SU-DHL-6 (cell line): ENCODE measurements around the gene HMGCL.

Experiments used
- H2AFZ ChIP-seq: fragments of 200-600 bp; sonication (generic); 2 replicates; pipeline ENCODE4 v1.6.1; 2014; ENCODE audit warnings: low read depth, mild to moderate bottlenecking, moderate library complexity, mixed read lengths, antibody characterized with exemption, low read length; ENCODE audit not compliant: severe bottlenecking
- H3F3A ChIP-seq: fragments of 200-600 bp; shearing (Covaris generic); 2 replicates; pipeline ENCODE4 v1.6.0; 2016; ENCODE audit warnings: antibody characterized with exemption, mild to moderate bottlenecking; ENCODE audit not compliant: insufficient read depth
- H3K27ac ChIP-seq: fragments of 200-600 bp; sonication (generic); 2 replicates; pipeline ENCODE4 v1.5.1; 2016; ENCODE audit warnings: low read depth, mild to moderate bottlenecking, low read length, moderate library complexity, mixed read lengths
- H3K27me3 ChIP-seq: fragments of 200-600 bp; sonication (generic), shearing (Covaris generic); 2 replicates; pipeline ENCODE4 v1.6.0; 2014; ENCODE audit warnings: mild to moderate bottlenecking, low read length
- H3K36me3 ChIP-seq: fragments of 200-600 bp; sonication (generic); 2 replicates; pipeline ENCODE4 v1.6.1; 2014; ENCODE audit warnings: mild to moderate bottlenecking, low read length, mixed read lengths
- H3K4me2 ChIP-seq: fragments of 300-600, 200-600 bp; shearing (Covaris generic), sonication (generic); 2 replicates; pipeline ENCODE4 v1.6.0; 2014; ENCODE audit warnings: low read length, low read depth, mild to moderate bottlenecking; ENCODE audit not compliant: poor library complexity, severe bottlenecking
- H3K4me3 ChIP-seq: fragments of 200-600 bp; sonication (generic); 2 replicates; pipeline ENCODE4 v1.5.1; 2014; ENCODE audit warnings: antibody characterized with exemption, low read length, mild to moderate bottlenecking, mixed read lengths; ENCODE audit not compliant: insufficient read depth, poor library complexity, severe bottlenecking
- H3K79me2 ChIP-seq: fragments of 200-600 bp; sonication (generic); 2 replicates; pipeline ENCODE4 v1.6.1; 2014; ENCODE audit warnings: mild to moderate bottlenecking, low read length, moderate library complexity; ENCODE audit not compliant: insufficient read depth
- H3K9ac ChIP-seq: fragments of 200-600 bp; sonication (generic); 2 replicates; pipeline ENCODE4 v1.7.0; 2014; ENCODE audit warnings: mild to moderate bottlenecking, low read length
- H3K9me2 ChIP-seq: fragments of 200-600 bp; sonication (generic); replicated peaks from 2 replicates; pipeline ENCODE4 v1.6.1; 2014; ENCODE audit warnings: low read length; ENCODE audit not compliant: insufficient read depth
- H3K9me3 ChIP-seq: fragments of 200-600 bp; sonication (generic); 2 replicates; pipeline ENCODE4 v1.6.1; 2014; ENCODE audit warnings: low read length, mixed read lengths; ENCODE audit not compliant: insufficient read depth
- H4K20me1 ChIP-seq: fragments of 200-600 bp; sonication (generic); 2 replicates; pipeline ENCODE4 v1.6.1; 2014; ENCODE audit warnings: low read depth, mild to moderate bottlenecking, antibody characterized with exemption, low read length, moderate library complexity, mixed read lengths
- CTCF ChIP-seq: fragments of 200-600 bp; sonication (generic); IDR thresholded peaks from one replicate; pipeline ENCODE4 v1.5.1; 2017; ENCODE audit warnings: antibody characterized with exemption, mild to moderate bottlenecking, low read length, moderate library complexity; ENCODE audit not compliant: insufficient read depth, poor library complexity, severe bottlenecking
- EZH2phosphoT487 ChIP-seq: fragments of 200-600 bp; sonication (generic), shearing (Covaris generic); conservative IDR thresholded peaks from 2 replicates; pipeline ENCODE4 v1.6.1; 2018; ENCODE audit warnings: mild to moderate bottlenecking, antibody characterized with exemption, low read length, moderate library complexity, mixed read lengths

Gene HMGCL

GRCh38 chr1:23807453-23807852, 17.8 kb downstream of the HMGCL start:
- H2AFZ ChIP-seq: no peak overlapping the region
- TF ChIP-seq CTCF (no peak), EZH2phosphoT487 (no peak)
- no peaks in the 10 kb centered on the region for H3F3A ChIP-seq
- no peaks in the 10 kb centered on the region for H4K20me1 ChIP-seq
- H3K4me3 ChIP-seq: no peak overlapping the region
- H3K9me3 ChIP-seq: no peaks in the 10 kb centered on the region
- no peak overlapping the region for H3K4me2 ChIP-seq
- no peak overlapping the region for H3K9ac ChIP-seq
- no peak overlapping the region for H3K27ac ChIP-seq
- H3K79me2 ChIP-seq: no peaks in the 10 kb centered on the region
- no peaks in the 10 kb centered on the region for H3K9me2 ChIP-seq
- no peaks in the 10 kb centered on the region for H3K36me3 ChIP-seq
- no peaks in the 10 kb centered on the region for H3K27me3 ChIP-seq

DNA sequence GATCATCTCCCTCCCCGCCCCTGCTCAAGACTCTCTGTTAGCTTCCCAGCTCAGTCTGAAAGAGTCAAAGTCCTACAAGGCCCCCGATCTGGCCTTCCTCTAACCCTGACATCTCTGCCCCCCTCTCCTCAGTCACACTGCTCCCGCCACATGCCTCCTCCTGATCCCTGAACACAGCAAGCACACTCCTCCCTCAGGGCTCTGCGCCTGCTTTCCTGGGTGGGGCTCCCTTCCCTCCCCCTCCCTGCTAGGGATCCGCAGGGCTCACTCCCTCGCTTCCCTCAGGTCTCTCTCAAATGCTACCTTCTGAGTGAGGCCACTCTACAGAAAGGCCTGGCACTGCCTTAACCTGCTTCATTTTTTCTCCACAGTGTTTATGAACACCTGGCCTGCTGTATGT, 18.9 kb downstream of the HMGCL start:
- no peaks in the 10 kb centered on the region for H3K79me2 ChIP-seq
- TF ChIP-seq EZH2phosphoT487 (no peak), CTCF (no peak)
- H3K9ac ChIP-seq: no peak overlapping the region
- H3K4me3 ChIP-seq: no peak overlapping the region
- H4K20me1 ChIP-seq: no peaks in the 10 kb centered on the region
- no peaks in the 10 kb centered on the region for H3K9me2 ChIP-seq
- H3F3A ChIP-seq: no peaks in the 10 kb centered on the region; the same call in 1 of the 2 replicates
- no peak overlapping the region for H3K27ac ChIP-seq
- no peak overlapping the region for H3K4me2 ChIP-seq
- H3K27me3 ChIP-seq: no peaks in the 10 kb centered on the region
- H2AFZ ChIP-seq: no peak overlapping the region
- no peaks in the 10 kb centered on the region for H3K9me3 ChIP-seq
- no peaks in the 10 kb centered on the region for H3K36me3 ChIP-seq

DNA sequence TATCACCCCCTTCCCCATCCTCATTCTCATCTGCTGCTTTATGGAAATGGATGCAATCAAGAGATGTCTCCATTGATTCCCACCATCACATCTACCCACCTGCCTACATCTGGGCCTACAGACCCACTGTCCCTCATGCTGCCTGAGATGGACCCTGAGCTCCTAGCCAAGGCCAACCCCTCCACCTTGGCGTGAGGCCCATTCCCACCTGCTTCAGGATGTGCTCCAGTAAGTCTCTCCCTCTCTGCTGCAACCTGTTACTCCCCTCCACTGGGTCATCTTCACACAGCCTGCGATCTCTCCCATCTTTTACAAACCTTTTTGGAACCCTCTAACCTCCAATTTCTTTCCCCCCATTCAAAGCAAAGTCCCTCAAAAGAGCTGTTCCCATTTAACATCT, 20.2 kb downstream of the HMGCL start:
- Histone ChIP-seq H3K27ac (no peak overlapping the region), H3K79me2 (no peaks in the 10 kb centered on the region), H2AFZ (no peak overlapping the region), H3K27me3 (no peaks in the 10 kb centered on the region), H4K20me1 (no peaks in the 10 kb centered on the region), H3K9me2 (no peaks in the 10 kb centered on the region), H3K36me3 (no peaks in the 10 kb centered on the region), H3K4me3 (no peak overlapping the region), H3K4me2 (no peak overlapping the region), H3F3A (no peaks in the 10 kb centered on the region; the same call in 1 of the 2 replicates), H3K9ac (no peak overlapping the region), H3K9me3 (no peaks in the 10 kb centered on the region)
- TF ChIP-seq CTCF: no peak
- no peak for TF ChIP-seq EZH2phosphoT487
